ENCODE data around the gene FBXO36. TPM values are rescaled to one million over a fixed set of nuclear protein-coding genes. Genes with fewer than 3 reads are reported as not detected.

Gene FBXO36
- total and polyA plus RNA-seq, 10 of the 15 experiments (the other 5 are each of a cell fraction or from before 2014, with no cell fraction given): 0.79 to 2.7 (median 1.3) TPM

- TF ChIP-seq, protein P1, sequence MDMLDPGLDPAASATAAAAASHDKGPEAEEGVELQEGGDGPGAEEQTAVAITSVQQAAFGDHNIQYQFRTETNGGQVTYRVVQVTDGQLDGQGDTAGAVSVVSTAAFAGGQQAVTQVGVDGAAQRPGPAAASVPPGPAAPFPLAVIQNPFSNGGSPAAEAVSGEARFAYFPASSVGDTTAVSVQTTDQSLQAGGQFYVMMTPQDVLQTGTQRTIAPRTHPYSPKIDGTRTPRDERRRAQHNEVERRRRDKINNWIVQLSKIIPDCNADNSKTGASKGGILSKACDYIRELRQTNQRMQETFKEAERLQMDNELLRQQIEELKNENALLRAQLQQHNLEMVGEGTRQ (IDR thresholded peaks at IDR 0.05; ENCODE audit: borderline replicate concordance, low read depth, low read length): no peak
- TF ChIP-seq IRF3 (IDR thresholded peaks at IDR 0.05): no peak
- TF ChIP-seq ZNF622 (IDR thresholded peaks at IDR 0.05): no peak
- no peak for TF ChIP-seq SMAD1 (IDR thresholded peaks at IDR 0.05; ENCODE audit: low read depth, partially characterized antibody)
- TF ChIP-seq ATF3 (IDR thresholded peaks at IDR 0.05; ENCODE audit: borderline replicate concordance, extremely low read depth, low read depth, low read length): no peak
Observed at GRCh38 chr2:229874647-229875046, 47.7 kb upstream of the FBXO36 start (continued).

GRCh38 chr2:229875549-229875948, 46.8 kb upstream of the FBXO36 start:
- intact Hi-C loops (cut with micrococcal nuclease; ENCODE audit: unreplicated experiment): no loop called here
- in situ Hi-C loops (cut with MboI): no loop called here
- DNase-seq (ENCODE audit: low read depth, low spot score) (no peak), FAIRE-seq (no peak), ATAC-seq (no peak)
- Histone ChIP-seq H3K27me3 (replicated peaks in 1 of 2; ENCODE audit: control insufficient read depth in 2 of 2, insufficient read depth in 2 of 2, low read length in 1 of 2) (no peaks in the 10 kb centered on the region), H3K4me1 (ENCODE audit: control insufficient read depth, insufficient read depth, low read length) (peaks cover 11% of the 10 kb centered on the region; the same call in 1 of the 2 replicates), H3K36me3 (ENCODE audit: control insufficient read depth in 2 of 2, insufficient read depth in 2 of 2, low read length in 1 of 2) (peaks cover 7 to 23% of the 10 kb centered on the region in 2 experiments), H3K9ac (ENCODE audit: control insufficient read depth, insufficient read depth, low read length) (no peak overlapping the region), H3K9me3 (replicated peaks; ENCODE audit: control insufficient read depth, insufficient read depth, low read length) (no peaks in the 10 kb centered on the region), H3K4me2 (ENCODE audit: control insufficient read depth, insufficient read depth) (no peak overlapping the region), H4K20me1 (ENCODE audit: control insufficient read depth, insufficient read depth) (no peaks in the 10 kb centered on the region), H2AFZ (ENCODE audit: control insufficient read depth, low read depth, low read length) (no peak overlapping the region), H3K79me2 (ENCODE audit: control insufficient read depth, insufficient read depth, low read length) (peaks cover 33% of the 10 kb centered on the region), H3K4me3 (no peak overlapping the region), H3K27ac (ENCODE audit: control insufficient read depth, insufficient read depth) (no peak overlapping the region)
- TF ChIP-seq ZNF592 (IDR thresholded peaks at IDR 0.05) (no peak), KAT2A (conservative IDR thresholded peaks at IDR 0.05; ENCODE audit: control insufficient read depth, low read depth, low read length) (no peak)
- SMC1A ChIA-PET (ENCODE audit: uncharacterized antibody, unreplicated experiment): interaction anchor here (0.9 to 2.0 kb wide), 7 partner anchors 9 to 77 kb away, joined by 3 to 5 read pairs (median 3); partner anchors contain the start of genes FBXO36 and TRIP12
- CTCF ChIA-PET: interaction anchor here (0.7 to 2.1 kb wide), 7 partner anchors 12 to 95 kb away, joined by 3 to 7 read pairs (median 3); no protein-coding TSS in a partner anchor
- RAD21 ChIA-PET (ENCODE audit: unreplicated experiment): no interaction called here
- BruUV-seq (replicated peaks): no TSS peak
- POLR2A ChIA-PET: interaction anchor here (1.1 kb wide), 1 partner anchor 13 kb away, joined by 3 read pairs; no protein-coding TSS in a partner anchor
- WGBS (ENCODE audit: insufficient coverage, insufficient replicate concordance, low lambda C conversion rate, missing lambda C conversion rate): 40% methylated on average over 2 of the region's 2 CpGs

Measured in GM12878 (cell line).